T-helper 2 cell treated with Interferon-gamma antibody and Interleukin-4, amounts not matched to agents 100 ng/mL and 5 ng/mL, for 36 hours (primary cell): ENCODE data around the gene PFAS. TPM values are rescaled to one million over a fixed set of nuclear protein-coding genes. Genes with fewer than 3 reads are reported as not detected.
"Not testable (repeated sequence)": the region's sequence is repeated elsewhere in the genome, so short reads cannot be mapped to it uniquely, and the experiment has no call there.

Experiments used
- intact Hi-C: fragments of 100-400 bp; cut with micrococcal nuclease; formaldehyde crosslinking; loops from one replicate; pipeline ENCODE4 v1.15.1; 2023
- total RNA-seq: library from RNA; stranded (reverse); gene quantifications from 2 replicates; pipeline ENCODE4 v1.2.3, GENCODE V29; 2022

PFAS gene, protein sequence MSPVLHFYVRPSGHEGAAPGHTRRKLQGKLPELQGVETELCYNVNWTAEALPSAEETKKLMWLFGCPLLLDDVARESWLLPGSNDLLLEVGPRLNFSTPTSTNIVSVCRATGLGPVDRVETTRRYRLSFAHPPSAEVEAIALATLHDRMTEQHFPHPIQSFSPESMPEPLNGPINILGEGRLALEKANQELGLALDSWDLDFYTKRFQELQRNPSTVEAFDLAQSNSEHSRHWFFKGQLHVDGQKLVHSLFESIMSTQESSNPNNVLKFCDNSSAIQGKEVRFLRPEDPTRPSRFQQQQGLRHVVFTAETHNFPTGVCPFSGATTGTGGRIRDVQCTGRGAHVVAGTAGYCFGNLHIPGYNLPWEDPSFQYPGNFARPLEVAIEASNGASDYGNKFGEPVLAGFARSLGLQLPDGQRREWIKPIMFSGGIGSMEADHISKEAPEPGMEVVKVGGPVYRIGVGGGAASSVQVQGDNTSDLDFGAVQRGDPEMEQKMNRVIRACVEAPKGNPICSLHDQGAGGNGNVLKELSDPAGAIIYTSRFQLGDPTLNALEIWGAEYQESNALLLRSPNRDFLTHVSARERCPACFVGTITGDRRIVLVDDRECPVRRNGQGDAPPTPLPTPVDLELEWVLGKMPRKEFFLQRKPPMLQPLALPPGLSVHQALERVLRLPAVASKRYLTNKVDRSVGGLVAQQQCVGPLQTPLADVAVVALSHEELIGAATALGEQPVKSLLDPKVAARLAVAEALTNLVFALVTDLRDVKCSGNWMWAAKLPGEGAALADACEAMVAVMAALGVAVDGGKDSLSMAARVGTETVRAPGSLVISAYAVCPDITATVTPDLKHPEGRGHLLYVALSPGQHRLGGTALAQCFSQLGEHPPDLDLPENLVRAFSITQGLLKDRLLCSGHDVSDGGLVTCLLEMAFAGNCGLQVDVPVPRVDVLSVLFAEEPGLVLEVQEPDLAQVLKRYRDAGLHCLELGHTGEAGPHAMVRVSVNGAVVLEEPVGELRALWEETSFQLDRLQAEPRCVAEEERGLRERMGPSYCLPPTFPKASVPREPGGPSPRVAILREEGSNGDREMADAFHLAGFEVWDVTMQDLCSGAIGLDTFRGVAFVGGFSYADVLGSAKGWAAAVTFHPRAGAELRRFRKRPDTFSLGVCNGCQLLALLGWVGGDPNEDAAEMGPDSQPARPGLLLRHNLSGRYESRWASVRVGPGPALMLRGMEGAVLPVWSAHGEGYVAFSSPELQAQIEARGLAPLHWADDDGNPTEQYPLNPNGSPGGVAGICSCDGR (N-terminal part only)
- 91.7 and 100 TPM in 2 replicates for total RNA-seq

GRCh38 chr17:8248751-8249607, at the start of gene PFAS:
Gene PFAS (plus strand): TSS chr17:8249289. CDS start chr17:8253938, 4,649 bp downstream.
- intact Hi-C loops = loop anchor here (1.0 to 5.0 kb wide), 7 partner anchors 39 to 127 kb away; partner anchors contain the start of genes HES7, RANGRF and SLC25A35

DNA sequence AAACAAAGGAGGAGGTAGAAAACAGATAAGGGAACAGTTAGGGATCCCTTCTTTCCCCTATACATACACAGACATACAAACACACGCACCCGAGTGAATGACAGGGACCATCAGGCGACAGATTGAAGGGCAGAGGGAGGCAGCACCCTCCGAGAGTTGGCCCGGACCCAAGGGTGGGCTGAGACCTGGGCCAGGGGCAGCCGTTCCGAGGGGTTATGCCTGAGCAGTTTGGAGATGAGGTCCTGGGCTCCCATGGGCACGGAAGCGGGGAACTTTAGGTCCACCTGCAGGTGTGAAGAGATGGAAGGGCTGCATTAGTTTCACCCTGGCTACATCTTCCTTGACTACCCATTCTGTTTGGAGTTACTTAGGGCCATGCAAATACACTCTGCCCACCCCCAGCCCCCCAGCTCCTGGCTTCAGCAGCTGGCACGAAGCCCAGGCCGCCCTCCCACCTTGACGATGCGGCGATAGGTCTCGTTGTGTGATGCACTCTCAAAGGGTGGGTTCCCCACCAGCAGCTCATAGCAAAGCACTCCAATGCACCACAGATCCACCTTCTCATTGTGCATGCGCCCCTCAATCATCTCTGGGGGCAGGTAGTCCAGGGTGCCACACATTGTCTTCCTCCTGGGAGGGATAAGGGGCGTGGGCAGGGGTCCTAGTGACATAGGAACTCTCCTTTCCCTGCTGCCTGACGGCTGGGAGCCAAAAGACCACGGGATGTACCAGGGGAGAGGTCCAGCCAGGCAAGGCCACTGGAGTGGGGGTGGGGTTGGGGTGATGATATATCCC, 44.1 kb upstream of the PFAS start:
- intact Hi-C loops = no loop called here

DNA sequence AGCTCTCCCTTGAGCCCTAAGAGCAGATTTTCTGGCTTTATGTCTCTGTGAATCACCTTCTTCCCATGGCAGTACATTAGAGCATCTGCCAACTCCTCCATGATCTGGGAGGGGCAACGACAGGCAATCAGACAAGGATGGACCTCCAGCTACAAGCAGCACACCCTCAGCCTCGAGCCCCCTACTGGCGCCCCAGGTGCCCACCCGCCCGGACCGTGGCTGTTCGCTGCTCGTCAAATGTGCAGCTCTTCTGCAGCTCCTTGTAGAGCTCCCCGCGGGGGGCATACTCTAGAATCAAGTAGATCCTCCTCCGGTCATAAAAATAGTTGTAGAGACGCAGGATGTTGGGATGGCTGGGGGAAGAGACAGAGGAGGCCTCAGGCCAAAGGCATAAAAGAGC, 42.6 kb upstream of the PFAS start:
- intact Hi-C loops = no loop called here

DNA sequence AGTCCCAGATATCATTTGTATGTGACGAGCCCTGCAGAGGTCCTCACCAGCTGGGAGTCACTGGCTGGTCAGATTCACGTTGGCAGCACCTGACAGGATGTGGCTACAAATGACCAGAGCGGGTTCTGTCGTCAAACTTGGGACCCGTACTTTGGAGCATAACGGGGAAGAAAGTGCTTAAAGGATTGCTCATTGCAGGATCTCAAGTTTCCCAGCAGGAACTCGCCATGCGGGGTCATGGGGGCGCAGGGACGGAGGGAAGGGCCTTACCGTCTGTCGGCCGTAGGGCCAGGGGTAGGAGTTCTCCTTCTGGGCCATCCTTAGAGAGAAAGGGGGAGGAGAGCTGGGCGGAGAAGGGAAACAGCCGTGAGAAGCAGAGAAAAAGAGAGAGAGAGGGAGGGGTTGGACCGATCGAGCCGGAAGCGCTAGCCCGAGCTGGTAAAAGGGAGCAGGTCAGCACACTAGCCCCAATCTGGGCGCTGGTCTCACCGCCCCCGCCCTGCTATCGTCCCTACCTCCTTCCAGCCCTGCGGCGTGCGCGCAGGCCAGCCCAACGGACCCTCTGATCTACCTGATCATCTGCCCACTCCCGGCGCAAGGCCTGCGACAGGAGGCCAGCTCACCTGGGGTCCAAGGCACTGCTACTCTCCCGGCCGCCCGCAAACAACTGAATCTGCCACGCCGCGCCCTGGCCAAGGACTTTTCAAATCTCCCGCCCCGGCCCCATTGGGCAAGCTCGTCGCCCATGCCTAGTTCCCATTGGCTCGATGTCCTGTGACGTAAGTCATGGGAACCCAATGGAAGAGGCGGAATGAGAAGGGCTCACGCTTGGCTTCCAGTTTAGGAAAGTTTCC, 39.0 kb upstream of the PFAS start, which contains the start of gene AURKB:
Gene AURKB, minus strand, starts transcription at position 669 of the 854 bp plus-strand sequence. Its CDS starts 351 bp downstream, at position 318.
- intact Hi-C loops = loop anchor here (1.0 kb wide), 3 partner anchors 10 to 18 kb away; no protein-coding TSS in a partner anchor

GRCh38 chr17:8210761-8211458, 38.2 kb upstream of the PFAS start:
- intact Hi-C loops = loop anchor here (1.0 kb wide), 3 partner anchors 11 to 19 kb away; no protein-coding TSS in a partner anchor

- intact Hi-C loops = no loop called here
Measured at GRCh38 chr17:8212312-8213180, 36.5 kb upstream of the PFAS start.

DNA sequence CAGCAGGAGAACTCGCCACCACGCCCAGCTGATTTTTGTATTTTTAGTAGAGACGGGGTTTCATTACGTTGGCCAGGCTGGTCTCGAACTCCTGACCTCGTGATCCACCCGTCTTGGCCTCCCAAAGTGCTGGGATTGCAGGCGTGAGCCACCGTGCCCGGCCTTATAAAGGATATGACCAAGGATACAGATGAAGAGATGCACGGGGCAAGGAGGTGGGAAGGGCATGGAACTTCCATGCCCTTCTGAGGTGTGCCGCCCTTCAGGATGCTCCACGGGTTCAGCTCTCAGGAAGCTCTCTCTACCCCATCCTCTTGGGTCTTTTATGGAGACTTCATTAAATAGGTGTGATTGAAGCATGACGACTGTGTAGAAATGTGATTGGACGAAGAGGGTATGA, 35.1 kb upstream of the PFAS start:
- intact Hi-C loops = not testable (repeated sequence)

- intact Hi-C loops = loop anchor here (10.0 kb wide), 1 partner anchor 164 kb away; the partner anchor contains the start of gene RPL26
Measured at GRCh38 chr17:8220783-8221662, 28.1 kb upstream of the PFAS start.

GRCh38 chr17:8221663-8222379, 27.3 kb upstream of the PFAS start:
- intact Hi-C loops = loop anchor here (1.0 to 10.0 kb wide), 10 partner anchors 12 to 535 kb away; partner anchors contain the start of genes AURKB, RPL26, SLC25A35 and TP53

DNA sequence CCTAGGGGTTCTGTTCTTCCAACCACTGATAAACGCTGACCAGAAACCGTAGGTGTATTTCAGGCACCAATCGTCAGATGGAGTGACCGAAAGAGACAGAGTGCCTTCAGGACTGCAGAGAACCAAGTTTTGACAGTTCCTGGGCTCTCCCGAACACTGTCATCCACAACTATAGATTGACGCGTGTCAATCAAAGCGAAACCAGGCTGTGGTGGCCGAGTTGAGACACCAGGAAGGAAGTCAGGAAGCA, 26.8 kb upstream of the PFAS start:
- intact Hi-C loops = loop anchor here (1.0 to 10.0 kb wide), 10 partner anchors 12 to 536 kb away; partner anchors contain the start of genes AURKB, RPL26, SLC25A35 and TP53

- intact Hi-C loops = loop anchor here (1.0 to 10.0 kb wide), 11 partner anchors 12 to 536 kb away; partner anchors contain the start of genes AURKB, RPL26, SLC25A35 and TP53
Measured at GRCh38 chr17:8222630-8223355, 26.3 kb upstream of the PFAS start.

DNA sequence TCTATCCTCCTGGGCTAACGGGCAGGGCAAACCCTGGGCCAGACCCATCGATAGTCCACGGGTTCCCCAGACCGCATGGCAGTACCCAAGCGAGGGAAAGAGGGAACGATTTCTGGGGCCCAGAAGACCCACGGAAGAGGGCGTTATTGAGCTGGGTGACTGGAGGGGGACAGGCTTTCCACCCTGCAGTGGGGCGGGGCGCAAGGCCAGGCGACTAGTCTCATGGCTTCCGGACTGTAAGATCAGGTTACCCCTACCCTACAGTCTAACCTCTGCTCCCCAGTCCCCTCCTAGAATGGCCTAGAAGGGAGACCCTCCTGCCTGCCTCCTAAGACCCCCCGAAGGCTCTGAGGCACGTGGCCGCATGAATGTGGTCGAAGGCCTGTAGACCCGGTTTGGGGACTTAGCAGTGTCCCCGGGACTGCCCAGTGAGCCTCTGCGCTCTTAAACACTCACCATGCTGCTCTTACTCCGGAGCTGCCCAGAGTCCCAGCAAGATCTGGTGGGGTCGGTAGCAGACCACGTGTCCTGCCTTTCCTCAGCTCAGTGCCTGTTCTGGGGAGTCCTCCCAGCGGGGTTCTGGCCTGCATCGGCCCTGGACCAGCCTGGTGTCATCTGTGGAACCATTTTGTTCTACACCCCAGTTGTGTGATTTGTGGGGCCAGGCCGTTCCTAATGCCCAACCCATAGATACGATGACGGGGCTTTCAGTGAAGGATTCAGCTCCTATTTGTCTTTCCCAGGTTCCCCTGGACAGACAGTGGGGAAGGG, 25.5 kb upstream of the PFAS start:
- intact Hi-C loops = loop anchor here (1.0 to 10.0 kb wide), 4 partner anchors 67 to 537 kb away; partner anchors contain the start of genes RPL26 and TP53
